AG04450 (cell line): Measurements from ENCODE around the gene RTP3. TPM values are rescaled to one million over a fixed set of nuclear protein-coding genes. Genes with fewer than 3 reads are reported as not detected.
"Not testable (repeated sequence)": the region's sequence is repeated elsewhere in the genome, so short reads cannot be mapped to it uniquely, and the experiment has no call there.

Source experiments
- CTCF ChIA-PET: fragments of 300-600, 350-600 bp; formaldehyde crosslinking; extraction: SDS; loops from one replicate; lab custom pipeline; 2022; ENCODE audit warnings: antibody characterized with exemption, inconsistent platforms; lab: Charles Lee
- POLR2A ChIA-PET: fragments of 350-600 bp; formaldehyde crosslinking; extraction: SDS; loops from one replicate; lab custom pipeline; 2021; ENCODE audit warnings: antibody characterized with exemption, inconsistent platforms; lab: Yijun Ruan, JAX
- DNase-seq: peaks from one replicate; pipeline ENCODE4 v3.0.0-alpha.2; 2011; ENCODE audit warnings: low read depth, low spot score
- H3K27ac ChIP-seq: one replicate; pipeline ENCODE4 v1.5.1; 2012; ENCODE audit warnings: low read depth, low read length, control low read depth
- H3K27me3 ChIP-seq: one replicate; pipeline ENCODE4 v1.6.0; 2012; ENCODE audit warnings: low read length; ENCODE audit not compliant: control insufficient read depth, insufficient read depth
- H3K4me3 ChIP-seq: 2 replicates; pipeline ENCODE4 v1.5.1; 2011; ENCODE audit warnings: mild to moderate bottlenecking, low read depth, low read length, control low read depth
- H3K9me3 ChIP-seq: 2 replicates; pipeline ENCODE4 v1.5.1; 2012; ENCODE audit warnings: low read length; ENCODE audit not compliant: control insufficient read depth, insufficient read depth
- CTCF ChIP-seq: IDR thresholded peaks from 2 replicates; pipeline ENCODE4 v1.5.1; 2011; ENCODE audit warnings: low read depth, low read length, control low read depth, inconsistent platforms
- polyA plus RNA-seq: library from polyadenylated mRNA; depleted of rRNA; stranded (reverse); fragments of >200 nt; gene quantifications from 2 replicates; pipeline ENCODE4 v1.2.3, GENCODE V29; 2011

RTP3 gene
- polyA plus RNA-seq, 1 experiment = 0.06 TPM

- ChIA-PET POLR2A (no interaction called here), CTCF (interaction anchor here (1.8 kb wide), 1 partner anchor 136 kb away, joined by 4 read pairs; no protein-coding TSS in a partner anchor)
- H3K27me3 ChIP-seq = no peaks in the 10 kb centered on the region
- DNase-seq = no peak
- H3K4me3 ChIP-seq = no peak overlapping the region
- TF ChIP-seq CTCF = no peak
- H3K9me3 ChIP-seq = no peaks in the 10 kb centered on the region
- no peak overlapping the region for H3K27ac ChIP-seq
These were observed 4.8 kb upstream of the RTP3 start for GRCh38 chr3:46492890-46493547.

- POLR2A ChIA-PET, DNase-seq, H3K4me3 ChIP-seq, H3K9me3 ChIP-seq, CTCF ChIA-PET, H3K27ac ChIP-seq, H3K27me3 ChIP-seq: not testable (repeated sequence)
These were observed 3.3 kb upstream of the RTP3 start for GRCh38 chr3:46494491-46494890.

- H3K27me3 ChIP-seq = no peaks in the 10 kb centered on the region
- TF ChIP-seq CTCF = no peak
- H3K27ac ChIP-seq = peak overlapping the region; percentile 94
- peak; percentile 72 for DNase-seq
- no peaks in the 10 kb centered on the region for H3K9me3 ChIP-seq
- ChIA-PET CTCF (interaction anchor here (1.1 to 2.9 kb wide), 2 partner anchors 63 to 133 kb away, joined by 3 to 12 read pairs; no protein-coding TSS in a partner anchor), POLR2A (interaction anchor here (0.6 to 1.1 kb wide), 2 partner anchors 62 to 133 kb away, joined by 3 to 9 read pairs; no protein-coding TSS in a partner anchor)
- H3K4me3 ChIP-seq = no peak overlapping the region
These were observed 1.8 kb upstream of the RTP3 start for GRCh38 chr3:46495901-46496456.

GRCh38 chr3:46496746-46497555 lies 825 bp upstream of the RTP3 start:
- POLR2A ChIA-PET = interaction anchor here (1.1 kb wide), 1 partner anchor 61 kb away, joined by 3 read pairs; no protein-coding TSS in a partner anchor
- no peak for DNase-seq
- Histone ChIP-seq H3K9me3 (no peaks in the 10 kb centered on the region), H3K27ac (peak overlapping the region; percentile 21), H3K27me3 (no peaks in the 10 kb centered on the region), H3K4me3 (no peak overlapping the region)
- CTCF ChIA-PET = interaction anchor here (0.5 to 4.6 kb wide), 6 partner anchors 8 to 393 kb away, joined by 3 to 30 read pairs (median 4); no protein-coding TSS in a partner anchor
- TF ChIP-seq CTCF = peak; percentile 48

- no peak overlapping the region for H3K27ac ChIP-seq
- no peak for TF ChIP-seq CTCF
- ChIA-PET CTCF (interaction anchor here (0.7 to 4.6 kb wide), 2 partner anchors 10 to 40 kb away, joined by 3 to 30 read pairs; no protein-coding TSS in a partner anchor), POLR2A (interaction anchor here (0.9 kb wide), 1 partner anchor 9 kb away, joined by 3 read pairs; no protein-coding TSS in a partner anchor)
- H3K4me3 ChIP-seq = no peak overlapping the region
- no peak for DNase-seq
- no peaks in the 10 kb centered on the region for H3K9me3 ChIP-seq
- H3K27me3 ChIP-seq = no peaks in the 10 kb centered on the region
These were observed 1.2 kb downstream of the RTP3 start for GRCh38 chr3:46498916-46499519.
